Measurements from ENCODE around the gene KRT74. TPM values are rescaled to one million over a fixed set of nuclear protein-coding genes. Genes with fewer than 3 reads are reported as not detected.

The KRT74 gene
- total and polyA plus RNA-seq, 2 of the 13 experiments (the other 11 are each of a cell fraction or from before 2014, with no cell fraction given): not detected

DNA sequence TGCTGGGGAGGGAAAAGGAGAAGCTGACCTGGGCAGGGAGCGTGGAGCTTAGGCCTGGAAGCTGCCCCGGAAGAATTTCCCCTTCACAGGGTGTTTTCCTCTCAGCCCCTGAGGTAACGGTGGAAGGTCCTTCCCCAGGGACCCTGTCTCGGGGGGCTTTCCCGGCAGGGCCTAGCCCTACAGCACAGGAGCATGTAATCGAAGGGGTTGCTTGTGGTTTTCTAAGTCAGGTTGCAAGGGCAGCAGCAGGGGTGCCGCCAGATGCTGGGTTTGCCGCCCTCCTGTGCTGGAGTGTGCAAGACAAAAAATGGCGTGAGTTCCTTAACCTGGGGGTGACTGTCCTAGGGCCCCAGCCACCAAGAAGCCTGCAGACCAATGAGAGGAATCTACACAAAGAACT lies 1.6 kb upstream of the KRT74 start (continued):
- TF ChIP-seq SMAD9 (CRISPR knock-in tag; IDR thresholded peaks at IDR 0.05) (no peak), KDM1A (CRISPR knock-in tag; IDR thresholded peaks at IDR 0.05) (no peak)

DNA sequence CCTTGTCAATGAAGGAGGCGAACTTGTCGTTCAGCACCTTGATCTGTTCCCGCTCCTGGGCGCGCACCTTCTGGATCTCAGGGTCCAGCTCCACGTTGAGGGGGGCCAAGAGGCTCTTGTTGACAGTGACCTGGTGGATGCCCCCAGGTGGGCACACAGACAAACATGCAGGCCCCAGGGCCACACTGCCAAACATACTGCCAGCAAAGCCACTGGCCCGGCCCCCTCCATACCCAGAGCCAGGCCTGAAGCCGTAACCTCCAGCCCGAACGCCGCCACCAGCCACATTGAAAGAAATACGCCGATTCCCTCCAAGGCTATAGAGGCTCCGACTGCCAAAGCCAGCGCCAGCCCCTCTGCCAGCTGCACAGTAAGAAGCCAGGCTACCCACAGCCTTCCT lies 337 bp downstream of the KRT74 start:
- ATAC-seq (no peak), DNase-seq (ENCODE audit: low spot score) (no peak), FAIRE-seq (no peak)
- BruUV-seq (replicated peaks): no TSS peak
- WGBS (ENCODE audit: low lambda C conversion rate): 55% methylated on average over 9 of the region's 15 CpGs
- TF ChIP-seq, protein P1, sequence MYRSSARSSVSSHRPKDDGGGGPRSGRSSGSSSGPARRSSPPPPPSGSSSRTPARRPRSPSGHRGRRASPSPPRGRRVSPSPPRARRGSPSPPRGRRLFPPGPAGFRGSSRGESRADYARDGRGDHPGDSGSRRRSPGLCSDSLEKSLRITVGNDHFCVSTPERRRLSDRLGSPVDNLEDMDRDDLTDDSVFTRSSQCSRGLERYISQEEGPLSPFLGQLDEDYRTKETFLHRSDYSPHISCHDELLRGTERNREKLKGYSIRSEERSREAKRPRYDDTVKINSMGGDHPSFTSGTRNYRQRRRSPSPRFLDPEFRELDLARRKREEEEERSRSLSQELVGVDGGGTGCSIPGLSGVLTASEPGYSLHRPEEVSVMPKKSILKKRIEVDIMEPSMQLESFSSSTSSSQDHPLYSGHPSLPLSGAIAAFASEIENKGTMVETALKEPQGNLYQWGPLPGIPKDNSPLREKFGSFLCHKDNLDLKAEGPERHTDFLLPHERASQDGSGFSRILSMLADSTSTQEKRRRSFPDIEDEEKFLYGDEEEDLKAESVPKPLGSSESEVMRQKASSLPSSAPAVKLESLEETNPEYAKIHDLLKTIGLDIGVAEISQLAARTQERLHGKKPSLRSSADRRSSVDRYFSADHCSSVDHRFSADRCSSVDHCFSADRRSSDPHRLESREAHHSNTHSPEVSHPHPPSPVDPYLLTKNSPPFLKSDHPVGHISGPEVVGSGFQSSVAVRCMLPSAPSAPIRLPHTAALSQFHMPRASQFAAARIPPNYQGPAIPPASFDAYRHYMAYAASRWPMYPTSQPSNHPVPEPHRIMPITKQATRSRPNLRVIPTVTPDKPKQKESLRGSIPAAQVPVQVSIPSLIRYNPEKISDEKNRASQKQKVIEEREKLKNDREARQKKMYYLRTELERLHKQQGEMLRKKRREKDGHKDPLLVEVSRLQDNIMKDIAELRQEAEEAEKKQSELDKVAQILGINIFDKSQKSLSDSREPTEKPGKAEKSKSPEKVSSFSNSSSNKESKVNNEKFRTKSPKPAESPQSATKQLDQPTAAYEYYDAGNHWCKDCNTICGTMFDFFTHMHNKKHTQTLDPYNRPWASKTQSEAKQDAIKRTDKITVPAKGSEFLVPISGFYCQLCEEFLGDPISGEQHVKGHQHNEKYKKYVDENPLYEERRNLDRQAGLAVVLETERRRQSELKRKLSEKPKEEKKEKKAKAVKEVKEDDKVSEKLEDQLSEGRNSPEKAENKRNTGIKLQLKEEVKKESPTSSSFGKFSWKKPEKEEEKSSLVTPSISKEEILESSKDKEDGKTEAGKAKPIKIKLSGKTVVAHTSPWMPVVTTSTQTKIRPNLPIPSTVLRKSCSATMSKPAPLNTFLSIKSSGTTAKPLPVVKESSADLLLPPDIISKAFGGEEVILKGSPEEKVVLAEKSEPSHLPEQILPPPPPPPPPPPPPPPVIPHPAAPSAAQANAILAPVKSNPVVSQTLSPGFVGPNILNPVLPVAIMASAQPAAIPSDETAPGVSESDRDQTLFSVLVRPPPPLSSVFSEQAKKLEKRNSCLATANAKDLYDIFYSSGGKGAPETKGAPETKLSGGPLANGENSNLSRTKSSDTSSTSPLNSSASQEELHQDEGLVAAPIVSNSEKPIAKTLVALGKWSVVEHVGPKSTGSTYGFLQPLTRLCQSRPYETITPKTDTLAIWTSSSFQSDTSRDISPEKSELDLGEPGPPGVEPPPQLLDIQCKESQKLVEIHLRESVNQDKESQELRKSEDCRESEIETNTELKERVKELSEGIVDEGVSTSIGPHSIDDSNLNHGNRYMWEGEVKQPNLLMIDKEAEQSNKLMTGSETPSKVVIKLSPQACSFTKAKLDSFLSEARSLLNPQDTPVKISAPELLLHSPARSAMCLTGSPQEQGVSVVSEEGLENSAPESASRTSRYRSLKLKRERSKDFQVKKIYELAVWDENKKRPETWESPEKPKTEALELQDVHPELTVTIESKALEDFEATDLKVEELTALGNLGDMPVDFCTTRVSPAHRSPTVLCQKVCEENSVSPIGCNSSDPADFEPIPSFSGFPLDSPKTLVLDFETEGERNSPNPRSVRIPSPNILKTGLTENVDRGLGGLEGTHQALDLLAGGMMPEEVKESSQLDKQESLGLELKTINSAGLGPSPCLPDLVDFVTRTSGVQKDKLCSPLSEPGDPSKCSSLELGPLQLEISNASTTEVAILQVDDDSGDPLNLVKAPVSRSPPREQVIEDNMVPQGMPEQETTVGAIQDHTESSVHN (CRISPR knock-in tag; IDR thresholded peaks at IDR 0.05): no peak
- TF ChIP-seq TSC22D2 (CRISPR knock-in tag; IDR thresholded peaks at IDR 0.05; ENCODE audit: borderline replicate concordance) (no peak), CEBPG (CRISPR knock-in tag; IDR thresholded peaks at IDR 0.05) (no peak), ZNF652 (CRISPR knock-in tag; IDR thresholded peaks at IDR 0.05; ENCODE audit: borderline replicate concordance, low read depth) (no peak), ZNF792 (CRISPR knock-in tag; IDR thresholded peaks at IDR 0.05) (no peak), ZNF615 (CRISPR knock-in tag; IDR thresholded peaks at IDR 0.05; ENCODE audit: borderline replicate concordance) (no peak), TARDBP (CRISPR knock-in tag; IDR thresholded peaks at IDR 0.05) (no peak), NFYC (CRISPR knock-in tag; IDR thresholded peaks at IDR 0.05) (no peak), ZNF749 (CRISPR knock-in tag; IDR thresholded peaks at IDR 0.05; ENCODE audit: borderline replicate concordance) (no peak), HOXD1 (CRISPR knock-in tag; IDR thresholded peaks at IDR 0.05) (no peak)
- no peak overlapping the region for H3K9ac ChIP-seq (ENCODE audit: insufficient read depth, low read depth, low read length)
- H4K20me1 ChIP-seq (ENCODE audit: insufficient read depth, low read length): no peaks in the 10 kb centered on the region
- H3K9me3 ChIP-seq (ENCODE audit: low read length): no peaks in the 10 kb centered on the region
- intact Hi-C loops (cut with micrococcal nuclease; ENCODE audit: unreplicated experiment): no loop called here
- H3K4me1 ChIP-seq (ENCODE audit: insufficient read depth, low read length): no peaks in the 10 kb centered on the region
- no peak overlapping the region for H3K27ac ChIP-seq (ENCODE audit: extremely low read length, insufficient read depth, low read length)
- H3K79me2 ChIP-seq (ENCODE audit: insufficient read depth, low read length): no peaks in the 10 kb centered on the region
- ChIA-PET CTCF (ENCODE audit: low intra/inter-chr PET ratio, low total read pairs) (no interaction called here), POLR2A (no interaction called here)
- no peak overlapping the region for H2AFZ ChIP-seq (ENCODE audit: low read length)
- in situ Hi-C loops (cut with HindIII; ENCODE audit: extremely low pct_ligation_motif_present, low pct_unique_long_range_greater_than_20kb): no loop called here
- H3K36me3 ChIP-seq (replicated peaks in 1 of 2; ENCODE audit: control insufficient read depth in 1 of 2, insufficient read depth in 2 of 2, low read length in 2 of 2): no peaks in the 10 kb centered on the region
- no peak overlapping the region for H3K4me3 ChIP-seq (replicated peaks in 1 of 3; ENCODE audit: insufficient read depth in 1 of 3, low read depth in 2 of 3, low read length in 3 of 3)
- H3K27me3 ChIP-seq (ENCODE audit: control insufficient read depth in 1 of 2, insufficient read depth in 2 of 2, low read length in 2 of 2): peaks cover 10 to 66% of the 10 kb centered on the region in 2 experiments; a peak in 4 of 5 replicates
- H3K4me2 ChIP-seq (ENCODE audit: low read depth, low read length): no peak overlapping the region

All from HepG2 (cell line).